Psoas muscle (tissue), 8 donors: ENCODE measurements around the gene ATP8B4. TPM values are rescaled to one million over a fixed set of nuclear protein-coding genes. Genes with fewer than 3 reads are reported as not detected.

ENCODE experiments used
- ATAC-seq, 4 donors: fragments of 200-7000 bp; cut with Tn5 transposase; one replicate each; pipeline ENCODE4 v1.9.1; 2020; ENCODE audit warnings: moderate library complexity in 3 of 4, mild to moderate bottlenecking in 2 of 4
- DNase-seq, 2 donors: peaks; one replicate each; pipeline ENCODE4 v3.0.0-alpha.2; 2020
- H3K27ac ChIP-seq: fragments of 200-600 bp; one replicate; pipeline ENCODE4 v1.8.0; 2022
- H3K27me3 ChIP-seq, 3 donors: fragments of 200-600 bp in 1 of 3; one replicate each; pipeline versions ENCODE4 v1.6.1 to v1.8.0; 2013 to 2022; ENCODE audit warnings: low read length in 2 of 3, mild to moderate bottlenecking in 2 of 3, moderate library complexity in 1 of 3; ENCODE audit not compliant: insufficient read depth in 3 of 3
- H3K36me3 ChIP-seq, 2 donors: fragments of 200-600 bp in 1 of 2; one replicate each; pipeline versions ENCODE4 v1.6.1 to v1.8.0; 2013 to 2022; ENCODE audit warnings: low read depth in 1 of 2, mild to moderate bottlenecking in 1 of 2, moderate library complexity in 1 of 2; ENCODE audit not compliant: insufficient read depth in 1 of 2
- H3K4me1 ChIP-seq: fragments of 200-600 bp; one replicate; pipeline ENCODE4 v1.8.0; 2022
- H3K4me3 ChIP-seq: fragments of 200-600 bp; one replicate; pipeline ENCODE4 v1.8.0; 2022; ENCODE audit warnings: mild to moderate bottlenecking
- H3K9me3 ChIP-seq: fragments of 200-600 bp; one replicate; pipeline ENCODE4 v1.8.0; 2022
- CTCF ChIP-seq: fragments of 200-600 bp; IDR thresholded peaks from one replicate; pipeline ENCODE4 v1.8.0; 2022; ENCODE audit warnings: antibody characterized with exemption
- WGBS, 3 donors: extraction: QIAGEN DNeasy Blood & Tissue Kit; methylation state at CpG; one replicate each; pipeline versions ENCODE4 v1.1.6 to v1.1.7; 2013; 5-methylcytosine and 5-hydroxymethylcytosine counted together
- intact Hi-C, 2 donors: fragments of 100-400 bp; cut with DNase I; formaldehyde crosslinking; loops; one replicate each; pipeline versions ENCODE4 v1.11.0 to v1.14.2; 2022
- polyA plus RNA-seq, 3 donors: library from polyadenylated mRNA; stranded (reverse); fragments of 200-250 nt; gene quantifications; one replicate each; pipeline ENCODE4 v1.2.3, GENCODE V29; 2013
- total RNA-seq, 4 donors: library from RNA; stranded (reverse); fragmentation: NEBNext Ultra II Directional in 2 of 4; extraction: Animal tissue kit (Norgen Biotek cat#: 25700) in 2 of 4; gene quantifications; one replicate each; pipeline versions ENCODE4 v1.2.1 to v1.2.4, GENCODE V29; 2021 to 2023
- donor health status: healthy with polysubstance abuse.
- donor health status: DM: no; HTN: no; CAD: no; lungs with moderate emphysema.
- donor health status: Bipolar disorder and iron deficiency.
- donor health status: healthy.
- donor health status: DM: yes; HTN: yes; CAD: no.
- donor health status: DM: no; HTN: no; CAD: no.
- donor health status: DM: no; HTN: no; CAD: no.
- donor health status: DM: yes; HTN: yes; CAD: no.

ATP8B4 gene
- total and polyA plus RNA-seq, 7 donors = 0.25 to 2.2 (median 1.0) TPM

- intact Hi-C loops = no loop called here
These were observed 131.7 kb downstream of the ATP8B4 start for GRCh38 chr15:49987198-49987785.

GRCh38 chr15:49986326-49986725 lies 132.7 kb downstream of the ATP8B4 start:
- intact Hi-C loops = no loop called here
- no peak for ATAC-seq
- no peak for TF ChIP-seq CTCF
- H3K9me3 ChIP-seq = no peaks in the 10 kb centered on the region
- H3K27me3 ChIP-seq = no peaks in the 10 kb centered on the region
- H3K27ac ChIP-seq = no peak overlapping the region
- 40 to 74% (median 54%) methylated on average over 3 of the region's 3 CpGs for WGBS, 3 donors
- no peak for DNase-seq
- no peak overlapping the region for H3K4me3 ChIP-seq
- H3K4me1 ChIP-seq = no peaks in the 10 kb centered on the region
- no peaks in the 10 kb centered on the region for H3K36me3 ChIP-seq

More at GRCh38 chr15:49987198-49987785, 131.7 kb downstream of the ATP8B4 start:
- Histone ChIP-seq H3K27me3 (no peaks in the 10 kb centered on the region), H3K36me3 (no peaks in the 10 kb centered on the region), H3K9me3 (no peaks in the 10 kb centered on the region), H3K4me3 (no peak overlapping the region), H3K4me1 (no peaks in the 10 kb centered on the region), H3K27ac (no peak overlapping the region)
- WGBS, 3 donors = 54 to 70% (median 65%) methylated on average over 3 of the region's 3 CpGs
- no peak for DNase-seq
- TF ChIP-seq CTCF = no peak
- no peak for ATAC-seq

GRCh38 chr15:49985463-49985862 lies 133.6 kb downstream of the ATP8B4 start:
- no peaks in the 10 kb centered on the region for H3K36me3 ChIP-seq
- H3K9me3 ChIP-seq = no peaks in the 10 kb centered on the region
- TF ChIP-seq CTCF = no peak
- no peaks in the 10 kb centered on the region for H3K27me3 ChIP-seq
- ATAC-seq (no peak), DNase-seq (no peak)
- no peak overlapping the region for H3K4me3 ChIP-seq
- no peak overlapping the region for H3K27ac ChIP-seq
- H3K4me1 ChIP-seq = no peaks in the 10 kb centered on the region
- 75 to 86% (median 79%) methylated on average over 4 of the region's 4 CpGs for WGBS, 3 donors
- intact Hi-C loops = no loop called here

- Histone ChIP-seq H3K4me1 (no peaks in the 10 kb centered on the region), H3K4me3 (no peak overlapping the region), H3K9me3 (no peaks in the 10 kb centered on the region), H3K36me3 (no peaks in the 10 kb centered on the region), H3K27ac (no peak overlapping the region), H3K27me3 (no peaks in the 10 kb centered on the region)
- WGBS, 3 donors = 74 to 93% (median 78%) methylated on average over 2 of the region's 2 CpGs
- intact Hi-C loops = no loop called here
- no peak for TF ChIP-seq CTCF
- ATAC-seq (no peak), DNase-seq (no peak)
These were observed 134.6 kb downstream of the ATP8B4 start for GRCh38 chr15:49984436-49984835.

GRCh38 chr15:49982584-49982983 lies 136.4 kb downstream of the ATP8B4 start:
- H3K4me3 ChIP-seq = no peak overlapping the region
- H3K9me3 ChIP-seq = no peaks in the 10 kb centered on the region
- 88 to 95% (median 90%) methylated on average over 3 of the region's 3 CpGs for WGBS, 3 donors
- no peak for ATAC-seq
- TF ChIP-seq CTCF = no peak
- H3K27me3 ChIP-seq = no peaks in the 10 kb centered on the region
- H3K36me3 ChIP-seq = no peaks in the 10 kb centered on the region
- no peaks in the 10 kb centered on the region for H3K4me1 ChIP-seq
- no peak for DNase-seq
- intact Hi-C loops = no loop called here
- H3K27ac ChIP-seq = no peak overlapping the region
